SK-N-SH treated with all-trans-retinoic acid at 6 μM for 48 hours (cell line): ENCODE data around the gene THSD4.

Source experiments
- ESRRG ChIP-seq: fragments of 250-450 bp; sonication (Bioruptor Pico); IDR thresholded peaks from 2 replicates; pipeline ENCODE4 v1.6.1; 2021; ENCODE audit warnings: mild to moderate bottlenecking
- PPARA ChIP-seq: fragments of 250-450 bp; sonication (Bioruptor Pico); IDR thresholded peaks from 2 replicates; pipeline ENCODE4 v1.5.0; 2020; ENCODE audit warnings: mild to moderate bottlenecking, borderline replicate concordance

GRCh38 chr15:71739355-71739754 lies 624.1 kb downstream of the THSD4 start:
- TF ChIP-seq ESRRG (CRISPR knock-in tag) (no peak), PPARA (CRISPR knock-in tag) (no peak)
